DND-41 (cell line): ENCODE data around the gene CACNA2D4.

Experiments used
- ATAC-seq: fragments of 200-7000 bp; cut with Tn5 transposase; 3 replicates; pipeline ENCODE4 v1.9.1; 2021; ENCODE audit warnings: low read depth; ENCODE audit not compliant: insufficient read depth
- DNase-seq: peaks from one replicate; pipeline ENCODE4 v3.0.0-alpha.2; 2020
- H2AFZ ChIP-seq: 2 replicates; pipeline ENCODE4 v1.6.0; 2012; ENCODE audit warnings: low read depth, low read length
- H3K27ac ChIP-seq: 2 replicates; pipeline ENCODE4 v1.5.1; 2012; ENCODE audit warnings: low read length, inconsistent platforms
- H3K27me3 ChIP-seq: fragments of 200-600 bp; sonication (generic); 2 replicates; pipeline ENCODE4 v1.6.0; 2012; ENCODE audit warnings: low read length, mild to moderate bottlenecking, inconsistent platforms; ENCODE audit not compliant: insufficient read depth, poor library complexity
- H3K36me3 ChIP-seq: 2 replicates; pipeline ENCODE4 v1.5.1; 2012; ENCODE audit warnings: low read length, inconsistent platforms; ENCODE audit not compliant: insufficient read depth
- H3K4me1 ChIP-seq: 2 replicates; pipeline ENCODE4 v1.5.1; 2012; ENCODE audit warnings: mild to moderate bottlenecking, low read length; ENCODE audit not compliant: insufficient read depth
- H3K4me2 ChIP-seq: 2 replicates; pipeline ENCODE4 v1.6.0; 2012; ENCODE audit warnings: mild to moderate bottlenecking, moderate library complexity, low read length, inconsistent platforms; ENCODE audit not compliant: insufficient read depth
- H3K4me3 ChIP-seq, 2 experiments: fragments of 200-600 bp in 1 of 2; shearing (Covaris generic) in 1 of 2; 2 replicates each; pipeline ENCODE4 v1.5.1; 2012 to 2016; ENCODE audit warnings: inconsistent platforms in 2 of 2, low read length in 2 of 2, mild to moderate bottlenecking in 2 of 2, low read depth in 1 of 2, moderate library complexity in 1 of 2
- H3K79me2 ChIP-seq: 2 replicates; pipeline ENCODE4 v1.6.0; 2012; ENCODE audit warnings: low read length, inconsistent platforms; ENCODE audit not compliant: insufficient read depth
- H3K9ac ChIP-seq: 2 replicates; pipeline ENCODE4 v1.6.0; 2012; ENCODE audit warnings: low read depth, mild to moderate bottlenecking, inconsistent platforms, low read length, moderate library complexity
- H3K9me3 ChIP-seq: 2 replicates; pipeline ENCODE4 v1.5.1; 2012; ENCODE audit warnings: low read length, moderate library complexity, mild to moderate bottlenecking, inconsistent platforms; ENCODE audit not compliant: insufficient read depth, severe bottlenecking
- H4K20me1 ChIP-seq: 2 replicates; pipeline ENCODE4 v1.6.0; 2012; ENCODE audit warnings: low read length; ENCODE audit not compliant: insufficient read depth
- CTCF ChIP-seq: IDR thresholded peaks from 2 replicates; pipeline ENCODE4 v1.5.1; 2012; ENCODE audit warnings: borderline replicate concordance, low read length, moderate library complexity, mild to moderate bottlenecking; ENCODE audit not compliant: poor library complexity, severe bottlenecking; ENCODE audit errors: extremely low read depth
- EZH2 ChIP-seq: IDR thresholded peaks from 3 replicates; pipeline ENCODE4 v1.6.1; 2012; ENCODE audit warnings: borderline replicate concordance, low read depth, mild to moderate bottlenecking, moderate library complexity, low read length, inconsistent platforms; ENCODE audit not compliant: severe bottlenecking

Gene CACNA2D4

GRCh38 chr12:1808798-1809480, 109.5 kb downstream of the CACNA2D4 start:
- Histone ChIP-seq H4K20me1 (no peaks in the 10 kb centered on the region), H3K36me3 (no peaks in the 10 kb centered on the region), H3K9me3 (no peaks in the 10 kb centered on the region), H3K4me3 (no peak overlapping the region), H3K9ac (no peak overlapping the region), H3K4me2 (no peak overlapping the region), H3K79me2 (no peaks in the 10 kb centered on the region), H2AFZ (no peak overlapping the region), H3K27me3 (peaks cover 4% of the 10 kb centered on the region), H3K4me1 (peaks cover 4% of the 10 kb centered on the region), H3K27ac (no peak overlapping the region)
- no peak for TF ChIP-seq EZH2
- no peak for DNase-seq
- ATAC-seq, result no peak

DNA sequence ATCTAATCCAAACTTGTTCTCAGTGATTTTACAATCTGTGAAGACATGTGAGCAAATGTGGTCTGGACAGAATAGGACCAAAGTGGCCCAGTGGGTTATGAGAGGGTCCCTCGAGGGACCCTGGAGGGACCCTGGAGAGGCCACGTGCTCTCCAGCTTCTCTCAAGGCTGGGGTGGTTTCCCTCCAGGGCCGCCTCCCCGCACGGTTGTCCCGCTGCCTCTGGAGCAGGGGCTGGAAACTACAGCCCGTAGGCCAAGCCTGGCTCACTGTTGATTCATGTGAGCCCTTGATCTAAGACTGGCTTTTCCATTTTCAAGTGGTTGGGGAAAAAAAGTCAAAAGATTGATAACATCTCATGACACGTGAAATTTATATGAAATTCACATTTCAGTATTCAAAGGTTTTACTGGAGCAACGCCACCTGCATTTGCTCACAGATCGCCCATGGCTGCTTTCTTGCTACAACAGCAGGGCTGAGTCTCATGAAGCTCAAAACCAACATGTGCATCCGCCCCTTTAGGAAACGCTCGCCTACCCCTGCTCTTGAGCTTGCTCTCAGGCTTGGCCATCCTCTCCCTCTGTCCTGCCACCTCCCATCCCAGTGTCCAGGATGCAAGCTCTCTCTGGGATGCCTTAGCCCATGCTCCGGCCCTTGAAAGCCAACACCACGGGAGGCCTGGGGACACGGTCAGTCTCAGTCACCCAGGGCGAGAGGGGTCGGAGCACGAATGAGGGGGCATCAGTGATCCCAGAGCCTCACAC, 110.2 kb downstream of the CACNA2D4 start:
- DNase-seq, result no peak
- no peaks in the 10 kb centered on the region for H4K20me1 ChIP-seq
- no peaks in the 10 kb centered on the region for H3K36me3 ChIP-seq
- no peak for ATAC-seq
- H2AFZ ChIP-seq, result no peak overlapping the region
- H3K79me2 ChIP-seq, result no peaks in the 10 kb centered on the region
- no peak for TF ChIP-seq CTCF
- no peak for TF ChIP-seq EZH2
- no peak overlapping the region for H3K27ac ChIP-seq
- no peak overlapping the region for H3K9ac ChIP-seq
- no peak overlapping the region for H3K4me3 ChIP-seq
- H3K27me3 ChIP-seq, result peaks cover 4% of the 10 kb centered on the region
- H3K4me2 ChIP-seq, result no peak overlapping the region
- H3K4me1 ChIP-seq, result peaks cover 4% of the 10 kb centered on the region
- H3K9me3 ChIP-seq, result no peaks in the 10 kb centered on the region

DNA sequence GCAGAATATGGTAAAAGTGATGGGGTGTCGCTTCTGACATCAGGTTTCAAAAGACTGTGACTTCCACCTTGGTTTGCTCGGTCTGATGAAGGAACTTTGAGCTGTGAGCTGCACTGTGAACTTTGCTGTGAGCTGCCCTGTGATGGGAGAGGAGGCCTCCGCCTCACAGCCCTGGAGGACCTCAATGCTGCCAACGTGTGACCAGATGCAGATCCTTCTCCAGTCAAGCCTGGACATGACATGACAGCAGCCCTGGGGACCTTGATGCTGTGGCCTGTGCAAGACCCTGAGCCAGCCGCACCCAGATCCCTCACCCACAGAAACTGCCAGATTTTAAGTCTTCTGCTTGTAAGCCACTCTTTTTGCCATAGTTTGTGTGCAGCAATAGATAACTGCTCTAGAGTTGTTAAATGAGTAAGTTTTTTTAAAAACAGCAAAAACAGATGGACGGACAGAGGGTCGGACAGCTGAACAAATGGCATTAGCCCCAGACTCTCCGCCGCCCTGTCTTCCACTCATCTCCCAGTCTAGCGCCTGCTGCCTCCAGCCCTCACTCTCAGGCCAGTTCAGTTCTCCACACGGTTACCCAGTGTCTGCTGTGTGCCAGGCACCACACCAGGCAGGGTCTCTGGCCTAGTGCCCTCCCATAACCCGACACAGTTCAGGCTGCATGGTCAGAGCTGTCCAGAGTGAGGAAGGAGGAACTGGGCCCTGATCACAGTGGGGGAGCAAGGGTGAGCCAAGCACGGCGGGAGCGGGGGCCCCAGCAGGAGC, 111.2 kb downstream of the CACNA2D4 start:
- H3K4me1 ChIP-seq, result peaks cover 4% of the 10 kb centered on the region
- ATAC-seq, result no peak
- DNase-seq, result no peak
- H3K27me3 ChIP-seq, result no peaks in the 10 kb centered on the region
- H3K36me3 ChIP-seq, result no peaks in the 10 kb centered on the region
- no peak overlapping the region for H3K27ac ChIP-seq
- no peaks in the 10 kb centered on the region for H4K20me1 ChIP-seq
- H3K79me2 ChIP-seq, result no peaks in the 10 kb centered on the region
- no peak overlapping the region for H3K4me2 ChIP-seq
- H2AFZ ChIP-seq, result no peak overlapping the region
- H3K4me3 ChIP-seq, result no peak overlapping the region
- no peak overlapping the region for H3K9ac ChIP-seq
- no peaks in the 10 kb centered on the region for H3K9me3 ChIP-seq
- no peak for TF ChIP-seq CTCF
- no peak for TF ChIP-seq EZH2
